Prostate gland (tissue), 2 donors: ENCODE data around the gene CRK. TPM values are rescaled to one million over a fixed set of nuclear protein-coding genes. Genes with fewer than 3 reads are reported as not detected.
"Not testable (repeated sequence)": the region's sequence is repeated elsewhere in the genome, so short reads cannot be mapped to it uniquely, and the experiment has no call there.

Experiments used
- DNase-seq: peaks from one replicate; pipeline ENCODE4 v3.0.0-alpha.2; 2019; ENCODE audit warnings: low spot score
- H3K27ac ChIP-seq, 2 donors: fragments of 200-600 bp; sonication (generic); 2 replicates each; pipeline ENCODE4 v1.5.1; 2017 to 2019
- H3K27me3 ChIP-seq: fragments of 200-600 bp; sonication (generic); replicated peaks from 2 replicates; pipeline ENCODE4 v1.5.1; 2019; ENCODE audit not compliant: insufficient read depth
- H3K36me3 ChIP-seq, 2 donors: fragments of 200-600 bp; sonication (generic); 1 replicate in 1 of 2; 2 replicates in 1 of 2; pipeline versions ENCODE4 v1.5.1 to v1.8.1; 2017 to 2019
- H3K4me1 ChIP-seq: fragments of 200-600 bp; sonication (generic); replicated peaks from 2 replicates; pipeline ENCODE4 v1.5.1; 2019
- H3K4me3 ChIP-seq, 2 donors: fragments of 200-600 bp; sonication (generic); 2 replicates each; pipeline ENCODE4 v1.5.1; 2017 to 2019
- H3K9me3 ChIP-seq: fragments of 200-600 bp; sonication (generic); 2 replicates; pipeline ENCODE4 v1.5.1; 2017
- POLR2A ChIP-seq: fragments of 450-650 bp; IDR thresholded peaks from one replicate; pipeline ENCODE4 v1.6.1; 2016; ENCODE audit warnings: antibody characterized with exemption, mild to moderate bottlenecking
- POLR2AphosphoS5 ChIP-seq: sonication (generic); formaldehyde crosslinking; IDR thresholded peaks from one replicate; pipeline ENCODE4 v1.6.1; 2017; ENCODE audit warnings: antibody characterized with exemption
- whole genome bisulfite sequencing: methylation state at CpG from one replicate; pipeline ENCODE4 v1.1.5; 2018; 5-methylcytosine and 5-hydroxymethylcytosine counted together
- intact Hi-C: fragments of 100-400 bp; cut with DNase I; formaldehyde crosslinking; loops from one replicate; pipeline ENCODE4 v1.14.2; 2022
- total RNA-seq, 2 donors: library from RNA; depleted of rRNA; stranded (reverse); fragments of >200 nt; gene quantifications; one replicate each; pipeline ENCODE4 v1.1.0, GENCODE V29; 2016
- TF ChIP-seq, protein P1 (sequence below), 4 experiments: fragments of 200-600 bp in 2 of 4; fragments of 450-650 bp in 2 of 4; sonication (generic) in 2 of 4; IDR thresholded peaks; 1 replicate in 3 of 4; 2 replicates in 1 of 4; pipeline ENCODE4 v1.5.1; 2016 to 2019; ENCODE audit warnings: antibody characterized with exemption in 4 of 4, mild to moderate bottlenecking in 2 of 4, moderate library complexity in 2 of 4

The CRK gene
- total RNA-seq, 2 donors from 2014 or later = 52.6 to 77.7 TPM

DNA sequence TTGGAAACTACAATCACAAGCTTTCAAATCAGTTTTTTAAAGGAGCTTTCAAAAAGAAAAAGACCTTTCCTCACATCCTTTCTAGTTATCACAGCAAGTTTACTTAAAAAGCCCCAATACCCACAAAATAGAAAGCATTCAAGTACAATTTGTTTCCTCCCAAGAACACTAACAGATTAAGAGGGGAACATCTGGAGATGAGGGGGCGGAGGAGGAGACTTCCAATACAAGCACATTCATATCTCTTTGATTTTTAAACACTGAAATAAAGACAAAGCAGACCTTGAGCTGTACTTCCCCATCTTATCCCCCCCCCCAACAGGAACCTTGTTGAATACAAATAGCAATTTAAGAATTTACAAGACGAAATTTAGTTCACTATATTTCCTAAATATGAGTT lies 58.0 kb downstream of the CRK start:
- intact Hi-C loops = no loop called here

DNA sequence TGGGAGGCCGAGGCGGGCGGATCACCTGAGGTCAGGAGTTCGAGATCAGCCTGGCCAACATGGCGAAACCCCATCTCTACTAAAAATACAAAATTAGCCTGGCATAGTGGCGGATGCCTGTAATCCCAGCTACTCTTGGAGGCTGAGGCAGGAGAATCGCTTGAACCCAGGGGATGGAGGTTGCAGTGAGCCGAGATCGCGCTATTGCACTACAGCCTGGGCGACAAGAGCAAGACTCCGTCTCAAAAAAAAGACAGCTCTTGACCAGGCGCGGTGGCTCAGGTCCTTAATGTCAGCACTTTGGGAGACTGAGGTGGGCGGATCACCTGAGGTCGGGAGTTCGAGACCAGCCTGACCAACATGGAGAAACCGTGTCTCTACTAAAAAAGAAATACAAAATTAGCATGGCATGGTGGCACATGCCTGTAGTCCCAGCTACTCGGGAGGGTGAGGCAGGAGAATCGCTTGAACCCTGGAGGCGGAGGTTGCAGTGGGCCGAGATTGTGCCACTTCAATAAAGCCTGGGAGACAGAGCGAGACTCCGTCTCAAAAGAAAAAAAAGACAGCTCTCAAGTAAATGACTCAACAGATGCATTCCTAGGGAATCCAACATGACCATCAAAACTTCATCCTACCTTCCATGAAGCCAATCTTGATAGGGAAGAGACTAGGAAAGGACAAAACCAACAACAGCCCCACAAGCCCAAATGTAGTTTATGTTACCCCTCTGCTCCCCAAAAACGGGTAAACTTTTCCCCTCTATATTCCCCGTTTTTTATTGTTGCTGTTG lies 60.0 kb downstream of the CRK start:
- WGBS = 90% methylated on average over 26 of the region's 26 CpGs
- intact Hi-C loops, H3K27ac ChIP-seq: not testable (repeated sequence)

More for the DNA sequence above, 58.0 kb downstream of the CRK start:
- Histone ChIP-seq H3K27me3 (no peaks in the 10 kb centered on the region), H3K36me3 (no peaks in the 10 kb centered on the region), H3K27ac (peak overlapping the region; percentile 97 to 99), H3K4me3 (peak overlapping the region; percentile 85 to 95), H3K9me3 (no peaks in the 10 kb centered on the region), H3K4me1 (peaks cover 16% of the 10 kb centered on the region)
- 5% methylated on average over 2 of the region's 2 CpGs for WGBS
- TF ChIP-seq POLR2AphosphoS5 (no peak), POLR2A (no peak)
- TF ChIP-seq, protein P1, sequence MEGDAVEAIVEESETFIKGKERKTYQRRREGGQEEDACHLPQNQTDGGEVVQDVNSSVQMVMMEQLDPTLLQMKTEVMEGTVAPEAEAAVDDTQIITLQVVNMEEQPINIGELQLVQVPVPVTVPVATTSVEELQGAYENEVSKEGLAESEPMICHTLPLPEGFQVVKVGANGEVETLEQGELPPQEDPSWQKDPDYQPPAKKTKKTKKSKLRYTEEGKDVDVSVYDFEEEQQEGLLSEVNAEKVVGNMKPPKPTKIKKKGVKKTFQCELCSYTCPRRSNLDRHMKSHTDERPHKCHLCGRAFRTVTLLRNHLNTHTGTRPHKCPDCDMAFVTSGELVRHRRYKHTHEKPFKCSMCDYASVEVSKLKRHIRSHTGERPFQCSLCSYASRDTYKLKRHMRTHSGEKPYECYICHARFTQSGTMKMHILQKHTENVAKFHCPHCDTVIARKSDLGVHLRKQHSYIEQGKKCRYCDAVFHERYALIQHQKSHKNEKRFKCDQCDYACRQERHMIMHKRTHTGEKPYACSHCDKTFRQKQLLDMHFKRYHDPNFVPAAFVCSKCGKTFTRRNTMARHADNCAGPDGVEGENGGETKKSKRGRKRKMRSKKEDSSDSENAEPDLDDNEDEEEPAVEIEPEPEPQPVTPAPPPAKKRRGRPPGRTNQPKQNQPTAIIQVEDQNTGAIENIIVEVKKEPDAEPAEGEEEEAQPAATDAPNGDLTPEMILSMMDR (IDR thresholded peaks at IDR 0.05) = no peak
- no peak for DNase-seq

DNA sequence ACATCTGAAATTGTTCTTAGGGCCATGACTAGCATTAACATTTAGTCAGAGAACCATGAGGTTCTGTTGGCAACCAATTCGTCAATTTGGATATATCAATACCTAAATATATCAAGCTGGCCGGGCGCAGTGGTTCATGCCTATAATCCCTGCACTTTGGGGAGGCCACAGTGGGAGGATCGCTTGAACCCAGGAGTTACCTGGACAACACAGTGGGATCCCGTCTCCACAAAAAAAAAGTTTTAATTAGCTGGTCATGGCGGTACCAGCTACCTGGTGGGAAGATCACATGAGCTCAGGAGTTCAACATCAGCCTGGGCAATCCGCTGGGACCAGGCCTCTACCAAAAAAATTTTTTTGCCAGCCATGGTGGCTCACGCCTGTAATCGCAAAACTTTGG lies 64.5 kb downstream of the CRK start:
- no peaks in the 10 kb centered on the region for H3K27me3 ChIP-seq
- WGBS = 88% methylated on average over 9 of the region's 9 CpGs
- H3K4me3 ChIP-seq = no peak overlapping the region
- H3K9me3 ChIP-seq = no peaks in the 10 kb centered on the region
- TF ChIP-seq POLR2AphosphoS5 (no peak), POLR2A (no peak)
- TF ChIP-seq, protein P1 (IDR thresholded peaks at IDR 0.05) = no peak
- no peak overlapping the region for H3K27ac ChIP-seq
- no peaks in the 10 kb centered on the region for H3K36me3 ChIP-seq
- H3K4me1 ChIP-seq = peaks cover 23% of the 10 kb centered on the region
- no peak for DNase-seq
- intact Hi-C loops = no loop called here

More for the DNA sequence above, 60.0 kb downstream of the CRK start:
- DNase-seq, H3K27me3 ChIP-seq, H3K4me3 ChIP-seq, H3K9me3 ChIP-seq, H3K36me3 ChIP-seq: not testable (repeated sequence)
- peaks cover 24% of the 10 kb centered on the region for H3K4me1 ChIP-seq

DNA sequence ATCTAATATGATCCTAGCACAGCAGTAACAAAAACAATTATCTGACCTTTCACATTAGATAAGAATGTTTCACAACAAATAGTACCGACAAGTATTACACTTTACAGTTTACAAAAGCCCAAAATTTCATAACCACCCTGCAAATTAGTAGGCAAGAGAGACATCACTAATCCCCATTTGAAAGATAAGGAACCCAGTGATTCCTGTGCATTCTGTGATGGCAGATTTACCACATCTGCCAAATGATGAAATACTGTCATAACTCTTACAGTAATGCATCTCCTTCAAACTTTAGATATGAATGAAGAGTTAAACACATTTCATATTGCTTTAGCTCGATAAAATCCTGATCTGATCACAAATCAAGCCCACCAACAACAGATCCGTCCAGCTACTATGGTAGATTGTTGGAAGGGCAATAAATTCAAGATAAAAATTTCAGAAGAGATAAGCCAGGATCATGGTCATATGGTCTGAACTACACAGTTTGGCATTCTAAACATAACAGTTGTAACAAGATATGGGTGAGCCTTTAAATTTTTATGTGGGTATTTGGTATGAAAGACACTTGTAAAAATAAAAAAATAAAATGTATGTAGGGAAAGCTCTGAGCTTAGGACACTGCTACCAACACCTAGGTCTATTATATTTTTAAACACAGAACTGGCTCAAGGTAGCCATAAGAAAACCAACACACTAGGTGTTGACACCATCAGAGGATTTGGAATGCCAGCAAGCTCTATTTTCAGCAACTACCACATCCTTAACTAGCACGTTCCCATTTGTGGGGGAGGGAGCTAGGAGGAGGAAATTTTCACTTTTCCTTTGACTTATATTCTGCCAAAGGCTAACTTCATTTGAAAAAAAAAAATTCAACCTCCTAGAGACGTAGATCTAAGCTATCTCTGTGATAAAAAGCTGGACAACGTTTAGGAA lies 65.3 kb downstream of the CRK start:
- Histone ChIP-seq H3K4me1 (peaks cover 23% of the 10 kb centered on the region), H3K4me3 (no peak overlapping the region)
- WGBS = 12% methylated on average over 6 of the region's 6 CpGs

GRCh38 chr17:1387490-1388227 lies 68.4 kb downstream of the CRK start:
- H3K36me3 ChIP-seq, H3K9me3 ChIP-seq, intact Hi-C loops, H3K27ac ChIP-seq, H3K4me3 ChIP-seq, H3K27me3 ChIP-seq, DNase-seq: not testable (repeated sequence)
- peaks cover 16% of the 10 kb centered on the region for H3K4me1 ChIP-seq
- WGBS = 62% methylated on average over 22 of the region's 22 CpGs

More for the DNA sequence above, 65.3 kb downstream of the CRK start:
- Histone ChIP-seq H3K36me3 (no peaks in the 10 kb centered on the region), H3K27ac (no peak overlapping the region), H3K9me3 (no peaks in the 10 kb centered on the region), H3K27me3 (no peaks in the 10 kb centered on the region)
- intact Hi-C loops = no loop called here
- no peak for DNase-seq
- TF ChIP-seq POLR2AphosphoS5 (peak; percentile 7), POLR2A (no peak)
- TF ChIP-seq, protein P1 (IDR thresholded peaks at IDR 0.05) = no peak

- 83% methylated on average over 8 of the region's 8 CpGs for WGBS
- H3K9me3 ChIP-seq, DNase-seq, H3K27ac ChIP-seq, H3K27me3 ChIP-seq, H3K4me3 ChIP-seq, intact Hi-C loops, H3K36me3 ChIP-seq: not testable (repeated sequence)
- peaks cover 14% of the 10 kb centered on the region for H3K4me1 ChIP-seq
Measured at GRCh38 chr17:1386675-1387190, 69.3 kb downstream of the CRK start.
